ENCODE data around the gene B3GALT6.

DNA sequence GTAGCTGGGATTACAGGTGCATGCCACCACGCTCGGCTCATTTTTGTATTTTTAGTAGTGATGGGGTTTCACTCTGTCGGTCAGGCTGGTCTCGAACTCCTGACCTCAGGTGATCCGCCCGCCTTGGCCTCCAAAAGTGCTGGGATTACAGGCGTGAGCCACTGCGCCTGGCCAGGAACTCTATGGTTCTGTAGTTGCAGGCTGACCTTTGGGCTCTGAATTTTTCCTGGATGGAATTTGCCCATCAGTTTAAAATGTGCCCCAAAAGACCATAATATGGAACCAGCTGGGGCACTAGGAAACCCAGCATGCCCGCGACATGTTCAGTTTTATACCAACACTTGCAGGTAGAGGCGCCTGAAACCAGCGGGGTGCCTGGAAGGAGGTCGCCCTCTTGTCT is 46.6 kb downstream of the B3GALT6 start:
- no peak for TF ChIP-seq EZH2 (IDR thresholded peaks at IDR 0.05; ENCODE audit: low read depth, unreplicated experiment)
- TF ChIP-seq, protein P1, sequence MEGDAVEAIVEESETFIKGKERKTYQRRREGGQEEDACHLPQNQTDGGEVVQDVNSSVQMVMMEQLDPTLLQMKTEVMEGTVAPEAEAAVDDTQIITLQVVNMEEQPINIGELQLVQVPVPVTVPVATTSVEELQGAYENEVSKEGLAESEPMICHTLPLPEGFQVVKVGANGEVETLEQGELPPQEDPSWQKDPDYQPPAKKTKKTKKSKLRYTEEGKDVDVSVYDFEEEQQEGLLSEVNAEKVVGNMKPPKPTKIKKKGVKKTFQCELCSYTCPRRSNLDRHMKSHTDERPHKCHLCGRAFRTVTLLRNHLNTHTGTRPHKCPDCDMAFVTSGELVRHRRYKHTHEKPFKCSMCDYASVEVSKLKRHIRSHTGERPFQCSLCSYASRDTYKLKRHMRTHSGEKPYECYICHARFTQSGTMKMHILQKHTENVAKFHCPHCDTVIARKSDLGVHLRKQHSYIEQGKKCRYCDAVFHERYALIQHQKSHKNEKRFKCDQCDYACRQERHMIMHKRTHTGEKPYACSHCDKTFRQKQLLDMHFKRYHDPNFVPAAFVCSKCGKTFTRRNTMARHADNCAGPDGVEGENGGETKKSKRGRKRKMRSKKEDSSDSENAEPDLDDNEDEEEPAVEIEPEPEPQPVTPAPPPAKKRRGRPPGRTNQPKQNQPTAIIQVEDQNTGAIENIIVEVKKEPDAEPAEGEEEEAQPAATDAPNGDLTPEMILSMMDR (conservative IDR thresholded peaks at IDR 0.05; ENCODE audit: low read depth in 2 of 2): no peak
- no peak for TF ChIP-seq POLR2AphosphoS5 (IDR thresholded peaks at IDR 0.05; ENCODE audit: low read depth)
- TF ChIP-seq CREB1 (CRISPR knock-in tag; IDR thresholded peaks at IDR 0.05; ENCODE audit: low read depth): no peak
- TF ChIP-seq JUNB (IDR thresholded peaks at IDR 0.05; ENCODE audit: unreplicated experiment): no peak
- no peak for TF ChIP-seq NANOG (IDR thresholded peaks at IDR 0.05; ENCODE audit: borderline replicate concordance)
- TF ChIP-seq EZH2phosphoT487 (IDR thresholded peaks at IDR 0.05; ENCODE audit: unreplicated experiment): no peak
- TF ChIP-seq, protein P2, sequence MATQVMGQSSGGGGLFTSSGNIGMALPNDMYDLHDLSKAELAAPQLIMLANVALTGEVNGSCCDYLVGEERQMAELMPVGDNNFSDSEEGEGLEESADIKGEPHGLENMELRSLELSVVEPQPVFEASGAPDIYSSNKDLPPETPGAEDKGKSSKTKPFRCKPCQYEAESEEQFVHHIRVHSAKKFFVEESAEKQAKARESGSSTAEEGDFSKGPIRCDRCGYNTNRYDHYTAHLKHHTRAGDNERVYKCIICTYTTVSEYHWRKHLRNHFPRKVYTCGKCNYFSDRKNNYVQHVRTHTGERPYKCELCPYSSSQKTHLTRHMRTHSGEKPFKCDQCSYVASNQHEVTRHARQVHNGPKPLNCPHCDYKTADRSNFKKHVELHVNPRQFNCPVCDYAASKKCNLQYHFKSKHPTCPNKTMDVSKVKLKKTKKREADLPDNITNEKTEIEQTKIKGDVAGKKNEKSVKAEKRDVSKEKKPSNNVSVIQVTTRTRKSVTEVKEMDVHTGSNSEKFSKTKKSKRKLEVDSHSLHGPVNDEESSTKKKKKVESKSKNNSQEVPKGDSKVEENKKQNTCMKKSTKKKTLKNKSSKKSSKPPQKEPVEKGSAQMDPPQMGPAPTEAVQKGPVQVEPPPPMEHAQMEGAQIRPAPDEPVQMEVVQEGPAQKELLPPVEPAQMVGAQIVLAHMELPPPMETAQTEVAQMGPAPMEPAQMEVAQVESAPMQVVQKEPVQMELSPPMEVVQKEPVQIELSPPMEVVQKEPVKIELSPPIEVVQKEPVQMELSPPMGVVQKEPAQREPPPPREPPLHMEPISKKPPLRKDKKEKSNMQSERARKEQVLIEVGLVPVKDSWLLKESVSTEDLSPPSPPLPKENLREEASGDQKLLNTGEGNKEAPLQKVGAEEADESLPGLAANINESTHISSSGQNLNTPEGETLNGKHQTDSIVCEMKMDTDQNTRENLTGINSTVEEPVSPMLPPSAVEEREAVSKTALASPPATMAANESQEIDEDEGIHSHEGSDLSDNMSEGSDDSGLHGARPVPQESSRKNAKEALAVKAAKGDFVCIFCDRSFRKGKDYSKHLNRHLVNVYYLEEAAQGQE (IDR thresholded peaks at IDR 0.05; ENCODE audit: unreplicated experiment): no peak
- TF ChIP-seq, protein P3, sequence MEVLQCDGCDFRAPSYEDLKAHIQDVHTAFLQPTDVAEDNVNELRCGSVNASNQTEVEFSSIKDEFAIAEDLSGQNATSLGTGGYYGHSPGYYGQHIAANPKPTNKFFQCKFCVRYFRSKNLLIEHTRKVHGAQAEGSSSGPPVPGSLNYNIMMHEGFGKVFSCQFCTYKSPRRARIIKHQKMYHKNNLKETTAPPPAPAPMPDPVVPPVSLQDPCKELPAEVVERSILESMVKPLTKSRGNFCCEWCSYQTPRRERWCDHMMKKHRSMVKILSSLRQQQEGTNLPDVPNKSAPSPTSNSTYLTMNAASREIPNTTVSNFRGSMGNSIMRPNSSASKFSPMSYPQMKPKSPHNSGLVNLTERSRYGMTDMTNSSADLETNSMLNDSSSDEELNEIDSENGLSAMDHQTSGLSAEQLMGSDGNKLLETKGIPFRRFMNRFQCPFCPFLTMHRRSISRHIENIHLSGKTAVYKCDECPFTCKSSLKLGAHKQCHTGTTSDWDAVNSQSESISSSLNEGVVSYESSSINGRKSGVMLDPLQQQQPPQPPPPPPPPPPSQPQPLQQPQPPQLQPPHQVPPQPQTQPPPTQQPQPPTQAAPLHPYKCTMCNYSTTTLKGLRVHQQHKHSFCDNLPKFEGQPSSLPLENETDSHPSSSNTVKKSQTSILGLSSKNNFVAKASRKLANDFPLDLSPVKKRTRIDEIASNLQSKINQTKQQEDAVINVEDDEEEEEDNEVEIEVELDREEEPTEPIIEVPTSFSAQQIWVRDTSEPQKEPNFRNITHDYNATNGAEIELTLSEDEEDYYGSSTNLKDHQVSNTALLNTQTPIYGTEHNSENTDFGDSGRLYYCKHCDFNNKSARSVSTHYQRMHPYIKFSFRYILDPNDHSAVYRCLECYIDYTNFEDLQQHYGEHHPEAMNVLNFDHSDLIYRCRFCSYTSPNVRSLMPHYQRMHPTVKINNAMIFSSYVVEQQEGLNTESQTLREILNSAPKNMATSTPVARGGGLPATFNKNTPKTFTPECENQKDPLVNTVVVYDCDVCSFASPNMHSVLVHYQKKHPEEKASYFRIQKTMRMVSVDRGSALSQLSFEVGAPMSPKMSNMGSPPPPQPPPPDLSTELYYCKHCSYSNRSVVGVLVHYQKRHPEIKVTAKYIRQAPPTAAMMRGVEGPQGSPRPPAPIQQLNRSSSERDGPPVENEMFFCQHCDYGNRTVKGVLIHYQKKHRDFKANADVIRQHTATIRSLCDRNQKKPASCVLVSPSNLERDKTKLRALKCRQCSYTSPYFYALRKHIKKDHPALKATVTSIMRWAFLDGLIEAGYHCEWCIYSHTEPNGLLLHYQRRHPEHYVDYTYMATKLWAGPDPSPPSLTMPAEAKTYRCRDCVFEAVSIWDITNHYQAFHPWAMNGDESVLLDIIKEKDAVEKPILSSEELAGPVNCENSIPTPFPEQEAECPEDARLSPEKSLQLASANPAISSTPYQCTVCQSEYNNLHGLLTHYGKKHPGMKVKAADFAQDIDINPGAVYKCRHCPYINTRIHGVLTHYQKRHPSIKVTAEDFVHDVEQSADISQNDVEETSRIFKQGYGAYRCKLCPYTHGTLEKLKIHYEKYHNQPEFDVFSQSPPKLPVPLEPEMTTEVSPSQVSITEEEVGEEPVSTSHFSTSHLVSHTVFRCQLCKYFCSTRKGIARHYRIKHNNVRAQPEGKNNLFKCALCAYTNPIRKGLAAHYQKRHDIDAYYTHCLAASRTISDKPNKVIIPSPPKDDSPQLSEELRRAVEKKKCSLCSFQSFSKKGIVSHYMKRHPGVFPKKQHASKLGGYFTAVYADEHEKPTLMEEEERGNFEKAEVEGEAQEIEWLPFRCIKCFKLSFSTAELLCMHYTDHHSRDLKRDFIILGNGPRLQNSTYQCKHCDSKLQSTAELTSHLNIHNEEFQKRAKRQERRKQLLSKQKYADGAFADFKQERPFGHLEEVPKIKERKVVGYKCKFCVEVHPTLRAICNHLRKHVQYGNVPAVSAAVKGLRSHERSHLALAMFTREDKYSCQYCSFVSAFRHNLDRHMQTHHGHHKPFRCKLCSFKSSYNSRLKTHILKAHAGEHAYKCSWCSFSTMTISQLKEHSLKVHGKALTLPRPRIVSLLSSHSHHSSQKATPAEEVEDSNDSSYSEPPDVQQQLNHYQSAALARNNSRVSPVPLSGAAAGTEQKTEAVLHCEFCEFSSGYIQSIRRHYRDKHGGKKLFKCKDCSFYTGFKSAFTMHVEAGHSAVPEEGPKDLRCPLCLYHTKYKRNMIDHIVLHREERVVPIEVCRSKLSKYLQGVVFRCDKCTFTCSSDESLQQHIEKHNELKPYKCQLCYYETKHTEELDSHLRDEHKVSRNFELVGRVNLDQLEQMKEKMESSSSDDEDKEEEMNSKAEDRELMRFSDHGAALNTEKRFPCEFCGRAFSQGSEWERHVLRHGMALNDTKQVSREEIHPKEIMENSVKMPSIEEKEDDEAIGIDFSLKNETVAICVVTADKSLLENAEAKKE (CRISPR knock-in tag; IDR thresholded peaks at IDR 0.05): no peak
- no peak for TF ChIP-seq ZNF331 (CRISPR knock-in tag; IDR thresholded peaks at IDR 0.05; ENCODE audit: low read depth)
- TF ChIP-seq, protein P4, sequence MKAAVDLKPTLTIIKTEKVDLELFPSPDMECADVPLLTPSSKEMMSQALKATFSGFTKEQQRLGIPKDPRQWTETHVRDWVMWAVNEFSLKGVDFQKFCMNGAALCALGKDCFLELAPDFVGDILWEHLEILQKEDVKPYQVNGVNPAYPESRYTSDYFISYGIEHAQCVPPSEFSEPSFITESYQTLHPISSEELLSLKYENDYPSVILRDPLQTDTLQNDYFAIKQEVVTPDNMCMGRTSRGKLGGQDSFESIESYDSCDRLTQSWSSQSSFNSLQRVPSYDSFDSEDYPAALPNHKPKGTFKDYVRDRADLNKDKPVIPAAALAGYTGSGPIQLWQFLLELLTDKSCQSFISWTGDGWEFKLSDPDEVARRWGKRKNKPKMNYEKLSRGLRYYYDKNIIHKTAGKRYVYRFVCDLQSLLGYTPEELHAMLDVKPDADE (IDR thresholded peaks at IDR 0.05): no peak
- no peak for TF ChIP-seq ZNF114 (CRISPR knock-in tag; IDR thresholded peaks at IDR 0.05)

All from GM23338 (cell line).